Ishikawa (cell line): Measurements from ENCODE around the gene SLC26A2.

Source experiments
- EP300 ChIP-seq: IDR thresholded peaks from 2 replicates; pipeline ENCODE4 v1.6.1; 2012; ENCODE audit warnings: borderline replicate concordance
- ZBTB7A ChIP-seq: IDR thresholded peaks from 2 replicates; pipeline ENCODE4 v1.6.1; 2012; ENCODE audit warnings: low read depth
- TF ChIP-seq, protein P1 (sequence below): IDR thresholded peaks from 2 replicates; pipeline ENCODE4 v1.6.1; 2012; ENCODE audit warnings: low read depth, mild to moderate bottlenecking
- TF ChIP-seq, protein P2 (sequence below): IDR thresholded peaks from 2 replicates; pipeline ENCODE4 v1.6.1; 2012

DNA sequence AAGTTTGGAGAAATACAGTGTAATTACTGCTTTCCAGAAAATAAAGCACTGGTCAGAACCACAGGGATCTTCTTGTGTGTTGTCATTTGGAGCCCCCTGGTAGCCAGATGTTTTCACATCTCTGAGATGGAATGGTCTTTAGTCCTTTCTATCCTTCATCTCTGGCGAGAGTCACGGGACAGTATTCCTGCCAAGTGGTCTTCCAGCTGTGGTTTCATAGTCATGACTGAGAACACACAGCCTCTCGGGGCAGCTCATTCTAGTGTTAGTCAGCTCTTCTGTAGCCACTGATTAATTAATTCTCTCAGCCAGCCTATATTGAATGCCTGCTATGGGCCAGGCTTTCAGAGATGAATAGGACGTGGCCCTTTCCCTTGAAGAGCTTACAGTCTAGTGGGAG lies 74.1 kb downstream of the SLC26A2 start:
- TF ChIP-seq, protein P1, sequence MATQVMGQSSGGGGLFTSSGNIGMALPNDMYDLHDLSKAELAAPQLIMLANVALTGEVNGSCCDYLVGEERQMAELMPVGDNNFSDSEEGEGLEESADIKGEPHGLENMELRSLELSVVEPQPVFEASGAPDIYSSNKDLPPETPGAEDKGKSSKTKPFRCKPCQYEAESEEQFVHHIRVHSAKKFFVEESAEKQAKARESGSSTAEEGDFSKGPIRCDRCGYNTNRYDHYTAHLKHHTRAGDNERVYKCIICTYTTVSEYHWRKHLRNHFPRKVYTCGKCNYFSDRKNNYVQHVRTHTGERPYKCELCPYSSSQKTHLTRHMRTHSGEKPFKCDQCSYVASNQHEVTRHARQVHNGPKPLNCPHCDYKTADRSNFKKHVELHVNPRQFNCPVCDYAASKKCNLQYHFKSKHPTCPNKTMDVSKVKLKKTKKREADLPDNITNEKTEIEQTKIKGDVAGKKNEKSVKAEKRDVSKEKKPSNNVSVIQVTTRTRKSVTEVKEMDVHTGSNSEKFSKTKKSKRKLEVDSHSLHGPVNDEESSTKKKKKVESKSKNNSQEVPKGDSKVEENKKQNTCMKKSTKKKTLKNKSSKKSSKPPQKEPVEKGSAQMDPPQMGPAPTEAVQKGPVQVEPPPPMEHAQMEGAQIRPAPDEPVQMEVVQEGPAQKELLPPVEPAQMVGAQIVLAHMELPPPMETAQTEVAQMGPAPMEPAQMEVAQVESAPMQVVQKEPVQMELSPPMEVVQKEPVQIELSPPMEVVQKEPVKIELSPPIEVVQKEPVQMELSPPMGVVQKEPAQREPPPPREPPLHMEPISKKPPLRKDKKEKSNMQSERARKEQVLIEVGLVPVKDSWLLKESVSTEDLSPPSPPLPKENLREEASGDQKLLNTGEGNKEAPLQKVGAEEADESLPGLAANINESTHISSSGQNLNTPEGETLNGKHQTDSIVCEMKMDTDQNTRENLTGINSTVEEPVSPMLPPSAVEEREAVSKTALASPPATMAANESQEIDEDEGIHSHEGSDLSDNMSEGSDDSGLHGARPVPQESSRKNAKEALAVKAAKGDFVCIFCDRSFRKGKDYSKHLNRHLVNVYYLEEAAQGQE = no peak
- TF ChIP-seq, protein P2, sequence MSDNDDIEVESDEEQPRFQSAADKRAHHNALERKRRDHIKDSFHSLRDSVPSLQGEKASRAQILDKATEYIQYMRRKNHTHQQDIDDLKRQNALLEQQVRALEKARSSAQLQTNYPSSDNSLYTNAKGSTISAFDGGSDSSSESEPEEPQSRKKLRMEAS = no peak
- TF ChIP-seq EP300 (no peak), ZBTB7A (no peak)
